ENCODE measurements around the gene AP4S1. TPM values are rescaled to one million over a fixed set of nuclear protein-coding genes. Genes with fewer than 3 reads are reported as not detected.

AP4S1 gene
- total RNA-seq, 1 donor from 2014 or later: 8.1 TPM

- Histone ChIP-seq H3K9me3 (replicated peaks) (no peaks in the 10 kb centered on the region), H3K27ac (replicated peaks) (no peak overlapping the region), H3K27me3 (ENCODE audit: low read depth) (no peaks in the 10 kb centered on the region), H3K4me3 (no peak overlapping the region), H3K4me1 (no peaks in the 10 kb centered on the region), H3K36me3 (peaks cover 98% of the 10 kb centered on the region)
- TF ChIP-seq CTCF (IDR thresholded peaks at IDR 0.05; ENCODE audit: borderline replicate concordance): no peak
- no peak for DNase-seq
- intact Hi-C loops (cut with micrococcal nuclease): no loop called here
These were observed 111.9 kb downstream of the AP4S1 start for GRCh38 chr14:31137214-31137889.

- no peaks in the 10 kb centered on the region for H3K4me1 ChIP-seq
- H3K36me3 ChIP-seq: peaks cover 98% of the 10 kb centered on the region
- TF ChIP-seq CTCF (IDR thresholded peaks at IDR 0.05; ENCODE audit: borderline replicate concordance): no peak
- DNase-seq: no peak
- H3K9me3 ChIP-seq (replicated peaks): no peaks in the 10 kb centered on the region
- H3K27me3 ChIP-seq (ENCODE audit: low read depth): no peaks in the 10 kb centered on the region
- intact Hi-C loops (cut with micrococcal nuclease): no loop called here
- no peak overlapping the region for H3K27ac ChIP-seq (replicated peaks)
- H3K4me3 ChIP-seq: no peak overlapping the region
These were observed 112.9 kb downstream of the AP4S1 start for GRCh38 chr14:31138301-31138700.

- Histone ChIP-seq H3K27ac (replicated peaks) (no peak overlapping the region), H3K36me3 (peaks cover 99% of the 10 kb centered on the region), H3K4me3 (no peak overlapping the region), H3K4me1 (no peaks in the 10 kb centered on the region), H3K9me3 (replicated peaks) (no peaks in the 10 kb centered on the region), H3K27me3 (ENCODE audit: low read depth) (no peaks in the 10 kb centered on the region)
- TF ChIP-seq CTCF (IDR thresholded peaks at IDR 0.05; ENCODE audit: borderline replicate concordance): no peak
- intact Hi-C loops (cut with micrococcal nuclease): no loop called here
- DNase-seq: no peak
These were observed 113.9 kb downstream of the AP4S1 start for GRCh38 chr14:31139301-31139847.

GRCh38 chr14:31142455-31143087 is 117.1 kb downstream of the AP4S1 start:
- Histone ChIP-seq H3K9me3 (replicated peaks) (no peaks in the 10 kb centered on the region), H3K4me3 (no peak overlapping the region), H3K27ac (replicated peaks) (no peak overlapping the region), H3K27me3 (ENCODE audit: low read depth) (no peaks in the 10 kb centered on the region), H3K4me1 (no peaks in the 10 kb centered on the region), H3K36me3 (peaks cover 99% of the 10 kb centered on the region)
- DNase-seq: no peak
- no peak for TF ChIP-seq CTCF (IDR thresholded peaks at IDR 0.05; ENCODE audit: borderline replicate concordance)
- intact Hi-C loops (cut with micrococcal nuclease): no loop called here

Small RNA genes within 50 kb of the gene (microRNA-seq; reads per million reads assigned to microRNA genes)
- 14.7 reads per million, percentile 34 among the genes with 10 or more reads in this experiment for gene MIR624

Other genes starting within 250 kb of the AP4S1 start
- gene COCH, start 151.1 kb upstream of the AP4S1 start, total RNA-seq: 0.60 TPM
- gene STRN3, start 730 bp downstream of the AP4S1 start, total RNA-seq: 48.7 TPM
- 137 TPM for gene HECTD1, start 182.1 kb downstream of the AP4S1 start, total RNA-seq

Measured in left ventricle myocardium inferior (tissue), 1 donor.